WTC11 (cell line): ENCODE data around the gene DNAJC25. TPM values are rescaled to one million over a fixed set of nuclear protein-coding genes. Genes with fewer than 3 reads are reported as not detected.

Experiments used
- ATAC-seq: fragments of 200-7000 bp; cut with Tn5 transposase; 2 replicates; pipeline ENCODE4 v1.10.0; 2021; ENCODE audit warnings: mild to moderate bottlenecking, moderate library complexity
- CTCF ChIA-PET: fragments of 300-600 bp; sonication (Branson Sonifier 250); formaldehyde crosslinking; loops from one replicate; lab custom pipeline; 2021; ENCODE audit warnings: antibody characterized with exemption; lab: Charles Lee
- POLR2A ChIA-PET: fragments of 350-600 bp; sonication (Branson Sonifier 250); formaldehyde crosslinking; loops from one replicate; lab custom pipeline; 2021; ENCODE audit warnings: antibody characterized with exemption; lab: Charles Lee
- DNase-seq: peaks from one replicate; pipeline ENCODE4 v3.0.0; 2021; ENCODE audit warnings: low spot score
- H3K27ac Mint-ChIP-seq: 2 replicates; pipeline ENCODE4 v1.8.0; 2021; ENCODE audit warnings: mixed read lengths
- H3K27me3 Mint-ChIP-seq: 2 replicates; pipeline ENCODE4 v1.8.0; 2021; ENCODE audit warnings: low read depth, mild to moderate bottlenecking, moderate library complexity, mixed read lengths
- H3K36me3 Mint-ChIP-seq: 2 replicates; pipeline ENCODE4 v1.8.0; 2021; ENCODE audit warnings: mixed read lengths
- H3K4me1 Mint-ChIP-seq: 2 replicates; pipeline ENCODE4 v1.8.0; 2022; ENCODE audit warnings: mixed read lengths
- H3K4me3 Mint-ChIP-seq: 2 replicates; pipeline ENCODE4 v1.8.0; 2021; ENCODE audit warnings: mild to moderate bottlenecking, moderate library complexity, mixed read lengths
- H3K9me3 Mint-ChIP-seq: 2 replicates; pipeline ENCODE4 v1.8.0; 2021; ENCODE audit warnings: mixed read lengths
- CBFB ChIP-seq: sonication (generic); formaldehyde crosslinking; IDR thresholded peaks from 2 replicates; pipeline ENCODE4 v1.8.1; 2022; ENCODE audit warnings: mild to moderate bottlenecking, low read depth, missing genetic modification reagents
- MXD4 ChIP-seq: fragments of 250-450 bp; sonication (Bioruptor Pico); IDR thresholded peaks from 2 replicates; pipeline ENCODE4 v1.8.0; 2021; ENCODE audit warnings: mild to moderate bottlenecking, moderate library complexity, borderline replicate concordance
- NR2C2 ChIP-seq: sonication (generic); formaldehyde crosslinking; IDR thresholded peaks from 2 replicates; pipeline ENCODE4 v1.8.0; 2022; ENCODE audit warnings: mild to moderate bottlenecking, missing genetic modification reagents
- NR3C1 ChIP-seq: sonication (generic); formaldehyde crosslinking; conservative IDR thresholded peaks from 2 replicates; pipeline ENCODE4 v1.8.1; 2023; ENCODE audit warnings: low read depth, mild to moderate bottlenecking, missing genetic modification reagents
- SOX15 ChIP-seq: fragments of 250-450 bp; sonication (Bioruptor Pico); IDR thresholded peaks from 2 replicates; pipeline ENCODE4 v1.9.0; 2021; ENCODE audit warnings: mild to moderate bottlenecking
- TCF7 ChIP-seq: sonication (generic); formaldehyde crosslinking; IDR thresholded peaks from 2 replicates; pipeline ENCODE4 v1.8.0; 2022; ENCODE audit warnings: mild to moderate bottlenecking, low read depth, missing genetic modification reagents, moderate library complexity
- ZBTB21 ChIP-seq: sonication (generic); formaldehyde crosslinking; IDR thresholded peaks from 2 replicates; pipeline ENCODE4 v1.8.1; 2023; ENCODE audit warnings: mild to moderate bottlenecking, missing genetic modification reagents, borderline replicate concordance
- ZNF263 ChIP-seq: sonication (generic); formaldehyde crosslinking; IDR thresholded peaks from 2 replicates; pipeline ENCODE4 v1.8.1; 2022; ENCODE audit warnings: low read depth, mild to moderate bottlenecking, moderate library complexity, missing genetic modification reagents
- ZNF416 ChIP-seq: fragments of 250-450 bp; sonication (Bioruptor Pico); IDR thresholded peaks from 2 replicates; pipeline ENCODE4 v1.9.0; 2021; ENCODE audit warnings: mild to moderate bottlenecking, inconsistent platforms
- ZNF423 ChIP-seq: fragments of 250-450 bp; sonication (Bioruptor Pico); IDR thresholded peaks from 2 replicates; pipeline ENCODE4 v2.1.2; 2022; ENCODE audit warnings: mild to moderate bottlenecking, moderate library complexity
- total RNA-seq: library from RNA; stranded (reverse); gene quantifications from 3 replicates; pipeline ENCODE4 v1.2.3, GENCODE V29; 2021
- TF ChIP-seq, protein P1 (sequence below): sonication (generic); formaldehyde crosslinking; IDR thresholded peaks from 2 replicates; pipeline ENCODE4 v1.8.0; 2022; ENCODE audit warnings: missing genetic modification reagents
- TF ChIP-seq, protein P2 (sequence below): fragments of 250-450 bp; sonication (Bioruptor Pico); IDR thresholded peaks from 2 replicates; pipeline ENCODE4 v1.9.0; 2021; ENCODE audit warnings: moderate library complexity, mild to moderate bottlenecking, inconsistent platforms, borderline replicate concordance
- TF ChIP-seq, protein P3 (sequence below): fragments of 200-600 bp; IDR thresholded peaks from 2 replicates; pipeline ENCODE4 v1.8.0; 2022; ENCODE audit warnings: antibody characterized with exemption
- TF ChIP-seq, protein P4 (sequence below): sonication (generic); formaldehyde crosslinking; IDR thresholded peaks from 2 replicates; pipeline ENCODE4 v1.8.0; 2023; ENCODE audit warnings: mild to moderate bottlenecking, missing genetic modification reagents
- TF ChIP-seq, protein P5 (sequence below): sonication (generic); formaldehyde crosslinking; conservative IDR thresholded peaks from 2 replicates; pipeline ENCODE4 v1.8.1; 2022; ENCODE audit warnings: mild to moderate bottlenecking, missing genetic modification reagents

DNAJC25 gene
- total RNA-seq, 1 experiment from 2014 or later = 7.4 TPM

DNA sequence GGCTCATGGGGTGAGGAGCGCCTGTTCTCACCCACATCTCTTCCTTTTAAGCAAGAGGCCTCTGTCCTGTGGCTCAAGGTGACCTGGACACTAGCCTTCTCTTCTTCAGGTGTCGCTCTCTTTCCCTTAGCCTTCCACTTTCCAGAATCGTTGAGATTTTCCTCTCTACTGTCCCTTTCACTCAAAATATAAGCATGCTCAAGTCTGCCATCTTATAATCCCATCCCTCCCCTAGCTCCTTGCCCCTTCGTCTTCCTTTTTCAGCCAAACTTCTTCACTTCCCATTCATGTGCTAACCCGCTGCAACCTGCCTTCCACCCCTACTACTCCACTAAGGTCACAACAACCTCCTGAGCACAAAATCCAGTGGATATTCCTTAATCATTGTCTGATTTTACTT lies 44.8 kb upstream of the DNAJC25 start:
- Mint-ChIP-seq H3K36me3 (peaks cover 14% of the 10 kb centered on the region), H3K4me1 (no peaks in the 10 kb centered on the region), H3K4me3 (no peak overlapping the region), H3K27ac (no peak overlapping the region), H3K9me3 (no peaks in the 10 kb centered on the region), H3K27me3 (no peaks in the 10 kb centered on the region)
- CTCF ChIA-PET = no interaction called here
- POLR2A ChIA-PET = no interaction called here
- DNase-seq = no peak
- no peak for ATAC-seq
- TF ChIP-seq ZNF423 (CRISPR knock-in tag) = no peak
- TF ChIP-seq MXD4 (CRISPR knock-in tag) = no peak
- no peak for TF ChIP-seq NR2C2 (CRISPR knock-in tag)

DNA sequence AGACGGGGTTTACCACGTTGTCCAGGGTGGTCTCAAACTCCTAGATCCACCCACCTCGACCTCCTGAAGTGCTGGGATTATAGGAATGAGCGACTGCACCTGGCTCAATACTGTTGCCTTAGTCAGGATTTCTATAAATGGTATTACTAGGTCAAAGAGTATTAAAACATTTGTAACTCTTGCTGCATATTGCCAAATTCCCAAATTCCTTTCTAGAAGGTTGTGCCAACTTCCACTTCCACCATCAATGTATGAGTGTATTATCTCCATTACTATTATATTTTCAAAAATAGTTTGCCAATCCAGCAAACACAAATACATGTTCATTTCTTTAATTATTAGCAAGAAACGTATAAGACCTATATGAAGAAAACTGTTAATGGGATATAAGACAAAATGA lies 42.3 kb upstream of the DNAJC25 start:
- Mint-ChIP-seq H3K4me1 (no peaks in the 10 kb centered on the region), H3K4me3 (no peak overlapping the region), H3K27me3 (no peaks in the 10 kb centered on the region), H3K27ac (no peak overlapping the region), H3K36me3 (peaks cover 34% of the 10 kb centered on the region), H3K9me3 (no peaks in the 10 kb centered on the region)
- no peak for DNase-seq
- CTCF ChIA-PET = no interaction called here
- POLR2A ChIA-PET = interaction anchor here (0.7 kb wide), 1 partner anchor 386 kb away, joined by 3 read pairs; no protein-coding TSS in a partner anchor
- TF ChIP-seq ZBTB21 (CRISPR knock-in tag) (no peak), ZNF416 (CRISPR knock-in tag) (no peak), ZNF423 (CRISPR knock-in tag) (no peak)
- TF ChIP-seq, protein P1, sequence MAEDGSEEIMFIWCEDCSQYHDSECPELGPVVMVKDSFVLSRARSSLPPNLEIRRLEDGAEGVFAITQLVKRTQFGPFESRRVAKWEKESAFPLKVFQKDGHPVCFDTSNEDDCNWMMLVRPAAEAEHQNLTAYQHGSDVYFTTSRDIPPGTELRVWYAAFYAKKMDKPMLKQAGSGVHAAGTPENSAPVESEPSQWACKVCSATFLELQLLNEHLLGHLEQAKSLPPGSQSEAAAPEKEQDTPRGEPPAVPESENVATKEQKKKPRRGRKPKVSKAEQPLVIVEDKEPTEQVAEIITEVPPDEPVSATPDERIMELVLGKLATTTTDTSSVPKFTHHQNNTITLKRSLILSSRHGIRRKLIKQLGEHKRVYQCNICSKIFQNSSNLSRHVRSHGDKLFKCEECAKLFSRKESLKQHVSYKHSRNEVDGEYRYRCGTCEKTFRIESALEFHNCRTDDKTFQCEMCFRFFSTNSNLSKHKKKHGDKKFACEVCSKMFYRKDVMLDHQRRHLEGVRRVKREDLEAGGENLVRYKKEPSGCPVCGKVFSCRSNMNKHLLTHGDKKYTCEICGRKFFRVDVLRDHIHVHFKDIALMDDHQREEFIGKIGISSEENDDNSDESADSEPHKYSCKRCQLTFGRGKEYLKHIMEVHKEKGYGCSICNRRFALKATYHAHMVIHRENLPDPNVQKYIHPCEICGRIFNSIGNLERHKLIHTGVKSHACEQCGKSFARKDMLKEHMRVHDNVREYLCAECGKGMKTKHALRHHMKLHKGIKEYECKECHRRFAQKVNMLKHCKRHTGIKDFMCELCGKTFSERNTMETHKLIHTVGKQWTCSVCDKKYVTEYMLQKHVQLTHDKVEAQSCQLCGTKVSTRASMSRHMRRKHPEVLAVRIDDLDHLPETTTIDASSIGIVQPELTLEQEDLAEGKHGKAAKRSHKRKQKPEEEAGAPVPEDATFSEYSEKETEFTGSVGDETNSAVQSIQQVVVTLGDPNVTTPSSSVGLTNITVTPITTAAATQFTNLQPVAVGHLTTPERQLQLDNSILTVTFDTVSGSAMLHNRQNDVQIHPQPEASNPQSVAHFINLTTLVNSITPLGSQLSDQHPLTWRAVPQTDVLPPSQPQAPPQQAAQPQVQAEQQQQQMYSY = no peak
- ATAC-seq = no peak

DNA sequence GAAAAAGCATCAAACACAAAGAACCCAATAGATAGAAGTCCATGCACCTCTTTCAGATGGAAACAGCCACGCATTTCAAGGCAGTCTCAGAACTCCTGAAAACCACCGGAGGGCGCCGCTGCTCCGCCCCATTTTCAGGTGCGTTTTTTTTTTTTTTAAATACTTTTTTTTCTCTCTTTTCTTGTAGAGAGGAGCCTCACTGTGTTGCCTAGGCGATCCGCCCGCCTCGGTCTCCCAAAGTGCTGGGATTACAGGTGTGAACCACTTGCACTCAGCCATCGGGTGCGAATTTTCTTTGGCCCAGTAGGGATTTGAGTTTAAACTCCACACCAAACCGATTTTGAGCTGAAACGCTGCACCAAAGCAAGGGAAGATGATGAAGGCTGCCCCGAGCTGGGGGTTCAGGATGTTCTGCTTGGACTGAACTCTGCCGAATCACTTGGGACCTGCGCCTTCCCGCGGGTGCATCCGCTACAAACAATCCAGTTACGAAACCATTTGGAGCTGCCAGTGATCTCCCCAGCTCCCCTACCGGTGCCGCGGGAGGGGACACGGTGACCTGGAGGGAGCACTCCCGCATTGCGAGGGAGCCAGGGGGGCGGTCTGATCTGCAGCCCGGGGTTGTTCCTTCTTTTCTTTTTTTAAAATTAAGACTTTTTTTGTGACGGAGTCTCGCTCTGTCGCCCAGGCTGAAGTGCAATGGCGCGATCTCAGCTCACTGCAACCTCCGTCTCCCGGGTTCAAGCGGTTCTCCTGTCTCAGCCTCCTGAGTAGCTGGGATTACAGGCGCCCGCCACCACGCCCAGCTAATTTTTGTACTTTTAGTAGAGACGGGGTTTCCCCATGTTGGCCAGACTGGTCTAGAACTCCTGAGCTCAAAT lies 33.0 kb upstream of the DNAJC25 start:
- peak; percentile 57 for ATAC-seq
- H3K27ac Mint-ChIP-seq = no peak overlapping the region
- H3K36me3 Mint-ChIP-seq = peaks cover 32% of the 10 kb centered on the region
- H3K4me3 Mint-ChIP-seq = peak overlapping the region; percentile 94
- POLR2A ChIA-PET = interaction anchor here (1.0 to 3.5 kb wide), 2 partner anchors 24 to 33 kb away, joined by 3 to 14 read pairs; partner anchors contain the start of gene DNAJC25
- H3K4me1 Mint-ChIP-seq = peaks cover 8% of the 10 kb centered on the region
- CTCF ChIA-PET = interaction anchor here (0.7 to 3.5 kb wide), 16 partner anchors 10 to 477 kb away, joined by 3 to 46 read pairs (median 4); partner anchors contain the start of genes DNAJC25 and GNG10
- peak; percentile 72 for DNase-seq
- H3K27me3 Mint-ChIP-seq = peaks cover 8% of the 10 kb centered on the region
- peaks cover 7% of the 10 kb centered on the region; the same call in 1 of the 2 replicates for H3K9me3 Mint-ChIP-seq
- TF ChIP-seq, protein P2, sequence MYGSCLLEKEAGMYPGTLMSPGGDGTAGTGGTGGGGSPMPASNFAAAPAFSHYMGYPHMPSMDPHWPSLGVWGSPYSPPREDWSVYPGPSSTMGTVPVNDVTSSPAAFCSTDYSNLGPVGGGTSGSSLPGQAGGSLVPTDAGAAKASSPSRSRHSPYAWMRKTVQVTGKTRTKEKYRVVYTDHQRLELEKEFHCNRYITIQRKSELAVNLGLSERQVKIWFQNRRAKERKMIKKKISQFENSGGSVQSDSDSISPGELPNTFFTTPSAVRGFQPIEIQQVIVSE (CRISPR knock-in tag) = no peak
- TF ChIP-seq TCF7 (CRISPR knock-in tag) (no peak), NR3C1 (CRISPR knock-in tag) (no peak), SOX15 (CRISPR knock-in tag) (no peak), MXD4 (CRISPR knock-in tag) (no peak), CBFB (no peak), ZNF263 (CRISPR knock-in tag) (peak; percentile 76; the same call in 1 of the 2 replicates)
- TF ChIP-seq, protein P3, sequence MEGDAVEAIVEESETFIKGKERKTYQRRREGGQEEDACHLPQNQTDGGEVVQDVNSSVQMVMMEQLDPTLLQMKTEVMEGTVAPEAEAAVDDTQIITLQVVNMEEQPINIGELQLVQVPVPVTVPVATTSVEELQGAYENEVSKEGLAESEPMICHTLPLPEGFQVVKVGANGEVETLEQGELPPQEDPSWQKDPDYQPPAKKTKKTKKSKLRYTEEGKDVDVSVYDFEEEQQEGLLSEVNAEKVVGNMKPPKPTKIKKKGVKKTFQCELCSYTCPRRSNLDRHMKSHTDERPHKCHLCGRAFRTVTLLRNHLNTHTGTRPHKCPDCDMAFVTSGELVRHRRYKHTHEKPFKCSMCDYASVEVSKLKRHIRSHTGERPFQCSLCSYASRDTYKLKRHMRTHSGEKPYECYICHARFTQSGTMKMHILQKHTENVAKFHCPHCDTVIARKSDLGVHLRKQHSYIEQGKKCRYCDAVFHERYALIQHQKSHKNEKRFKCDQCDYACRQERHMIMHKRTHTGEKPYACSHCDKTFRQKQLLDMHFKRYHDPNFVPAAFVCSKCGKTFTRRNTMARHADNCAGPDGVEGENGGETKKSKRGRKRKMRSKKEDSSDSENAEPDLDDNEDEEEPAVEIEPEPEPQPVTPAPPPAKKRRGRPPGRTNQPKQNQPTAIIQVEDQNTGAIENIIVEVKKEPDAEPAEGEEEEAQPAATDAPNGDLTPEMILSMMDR = peak; percentile 43
- TF ChIP-seq, protein P4, sequence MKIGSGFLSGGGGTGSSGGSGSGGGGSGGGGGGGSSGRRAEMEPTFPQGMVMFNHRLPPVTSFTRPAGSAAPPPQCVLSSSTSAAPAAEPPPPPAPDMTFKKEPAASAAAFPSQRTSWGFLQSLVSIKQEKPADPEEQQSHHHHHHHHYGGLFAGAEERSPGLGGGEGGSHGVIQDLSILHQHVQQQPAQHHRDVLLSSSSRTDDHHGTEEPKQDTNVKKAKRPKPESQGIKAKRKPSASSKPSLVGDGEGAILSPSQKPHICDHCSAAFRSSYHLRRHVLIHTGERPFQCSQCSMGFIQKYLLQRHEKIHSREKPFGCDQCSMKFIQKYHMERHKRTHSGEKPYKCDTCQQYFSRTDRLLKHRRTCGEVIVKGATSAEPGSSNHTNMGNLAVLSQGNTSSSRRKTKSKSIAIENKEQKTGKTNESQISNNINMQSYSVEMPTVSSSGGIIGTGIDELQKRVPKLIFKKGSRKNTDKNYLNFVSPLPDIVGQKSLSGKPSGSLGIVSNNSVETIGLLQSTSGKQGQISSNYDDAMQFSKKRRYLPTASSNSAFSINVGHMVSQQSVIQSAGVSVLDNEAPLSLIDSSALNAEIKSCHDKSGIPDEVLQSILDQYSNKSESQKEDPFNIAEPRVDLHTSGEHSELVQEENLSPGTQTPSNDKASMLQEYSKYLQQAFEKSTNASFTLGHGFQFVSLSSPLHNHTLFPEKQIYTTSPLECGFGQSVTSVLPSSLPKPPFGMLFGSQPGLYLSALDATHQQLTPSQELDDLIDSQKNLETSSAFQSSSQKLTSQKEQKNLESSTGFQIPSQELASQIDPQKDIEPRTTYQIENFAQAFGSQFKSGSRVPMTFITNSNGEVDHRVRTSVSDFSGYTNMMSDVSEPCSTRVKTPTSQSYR = no peak
- TF ChIP-seq, protein P5, sequence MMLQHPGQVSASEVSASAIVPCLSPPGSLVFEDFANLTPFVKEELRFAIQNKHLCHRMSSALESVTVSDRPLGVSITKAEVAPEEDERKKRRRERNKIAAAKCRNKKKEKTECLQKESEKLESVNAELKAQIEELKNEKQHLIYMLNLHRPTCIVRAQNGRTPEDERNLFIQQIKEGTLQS (CRISPR knock-in tag) = no peak
